Thoracic aorta (tissue), 2 donors: ENCODE data around the gene UQCRQ. TPM values are rescaled to one million over a fixed set of nuclear protein-coding genes. Genes with fewer than 3 reads are reported as not detected.

Source experiments
- ATAC-seq: fragments of 150-250 bp; one replicate; pipeline ENCODE4 v1.8.0; 2017; ENCODE audit warnings: low read depth; ENCODE audit not compliant: insufficient number of reproducible peaks, low FRiP score
- DNase-seq: peaks from one replicate; pipeline ENCODE4 v3.0.0-alpha.2; 2020; ENCODE audit warnings: low spot score
- H3K27ac ChIP-seq, 2 donors: fragments of 200-600 bp; sonication (generic); 1 replicate in 1 of 2; 2 replicates in 1 of 2; pipeline ENCODE4 v1.5.1; 2016; ENCODE audit warnings: mild to moderate bottlenecking in 2 of 2, moderate library complexity in 2 of 2
- H3K27me3 ChIP-seq: fragments of 200-600 bp; sonication (generic); replicated peaks from 2 replicates; pipeline ENCODE4 v1.6.0; 2016; ENCODE audit warnings: mild to moderate bottlenecking; ENCODE audit not compliant: insufficient read depth
- H3K36me3 ChIP-seq: fragments of 200-600 bp; sonication (generic); one replicate; pipeline ENCODE4 v1.5.1; 2016
- H3K4me1 ChIP-seq, 2 donors: fragments of 200-600 bp; sonication (generic); 1 replicate in 1 of 2; 2 replicates in 1 of 2; pipeline versions ENCODE4 v1.5.1 to v1.6.0; 2016; ENCODE audit warnings: low read depth in 2 of 2, mild to moderate bottlenecking in 1 of 2; ENCODE audit not compliant: control insufficient read depth in 1 of 2
- H3K4me3 ChIP-seq: fragments of 200-600 bp; sonication (generic); 2 replicates; pipeline ENCODE4 v1.5.1; 2016; ENCODE audit warnings: mild to moderate bottlenecking
- H3K9me3 ChIP-seq: fragments of 200-600 bp; sonication (generic); 2 replicates; pipeline ENCODE4 v1.5.1; 2016
- total RNA-seq, 2 donors: library from RNA; depleted of rRNA; stranded (reverse); fragments of >200 nt; gene quantifications; one replicate each; pipeline versions ENCODE4 v1.1.0 to v1.2.3, GENCODE V29; 2016
- TF ChIP-seq, protein P1 (sequence below): fragments of 200-600 bp; sonication (generic); IDR thresholded peaks from one replicate; pipeline ENCODE4 v1.5.1; 2019; ENCODE audit warnings: antibody characterized with exemption

The UQCRQ gene
- total RNA-seq, 2 donors from 2014 or later = 49.5 to 59.3 TPM

- no peaks in the 10 kb centered on the region for H3K9me3 ChIP-seq
- no peak for DNase-seq
- TF ChIP-seq, protein P1, sequence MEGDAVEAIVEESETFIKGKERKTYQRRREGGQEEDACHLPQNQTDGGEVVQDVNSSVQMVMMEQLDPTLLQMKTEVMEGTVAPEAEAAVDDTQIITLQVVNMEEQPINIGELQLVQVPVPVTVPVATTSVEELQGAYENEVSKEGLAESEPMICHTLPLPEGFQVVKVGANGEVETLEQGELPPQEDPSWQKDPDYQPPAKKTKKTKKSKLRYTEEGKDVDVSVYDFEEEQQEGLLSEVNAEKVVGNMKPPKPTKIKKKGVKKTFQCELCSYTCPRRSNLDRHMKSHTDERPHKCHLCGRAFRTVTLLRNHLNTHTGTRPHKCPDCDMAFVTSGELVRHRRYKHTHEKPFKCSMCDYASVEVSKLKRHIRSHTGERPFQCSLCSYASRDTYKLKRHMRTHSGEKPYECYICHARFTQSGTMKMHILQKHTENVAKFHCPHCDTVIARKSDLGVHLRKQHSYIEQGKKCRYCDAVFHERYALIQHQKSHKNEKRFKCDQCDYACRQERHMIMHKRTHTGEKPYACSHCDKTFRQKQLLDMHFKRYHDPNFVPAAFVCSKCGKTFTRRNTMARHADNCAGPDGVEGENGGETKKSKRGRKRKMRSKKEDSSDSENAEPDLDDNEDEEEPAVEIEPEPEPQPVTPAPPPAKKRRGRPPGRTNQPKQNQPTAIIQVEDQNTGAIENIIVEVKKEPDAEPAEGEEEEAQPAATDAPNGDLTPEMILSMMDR = no peak
- H3K36me3 ChIP-seq = peaks cover 19% of the 10 kb centered on the region
- peaks cover 7 to 16% of the 10 kb centered on the region in 2 donors for H3K4me1 ChIP-seq
- ATAC-seq = peak; percentile 9
- H3K27ac ChIP-seq = peak overlapping the region; percentile 83 to 90
- peak overlapping the region; percentile 82 for H3K4me3 ChIP-seq
- H3K27me3 ChIP-seq = no peaks in the 10 kb centered on the region
Observed at GRCh38 chr5:132865668-132866341, 637 bp upstream of the UQCRQ start.

- DNase-seq = no peak
- Histone ChIP-seq H3K9me3 (no peaks in the 10 kb centered on the region), H3K27me3 (no peaks in the 10 kb centered on the region), H3K27ac (peak overlapping the region; percentile 83 to 90), H3K4me3 (peak overlapping the region; percentile 82), H3K36me3 (peaks cover 25% of the 10 kb centered on the region), H3K4me1 (peaks cover 7 to 16% of the 10 kb centered on the region in 2 donors)
- no peak for ATAC-seq
- TF ChIP-seq, protein P1 = no peak
Observed at GRCh38 chr5:132867046-132867451, 607 bp downstream of the UQCRQ start.

DNA sequence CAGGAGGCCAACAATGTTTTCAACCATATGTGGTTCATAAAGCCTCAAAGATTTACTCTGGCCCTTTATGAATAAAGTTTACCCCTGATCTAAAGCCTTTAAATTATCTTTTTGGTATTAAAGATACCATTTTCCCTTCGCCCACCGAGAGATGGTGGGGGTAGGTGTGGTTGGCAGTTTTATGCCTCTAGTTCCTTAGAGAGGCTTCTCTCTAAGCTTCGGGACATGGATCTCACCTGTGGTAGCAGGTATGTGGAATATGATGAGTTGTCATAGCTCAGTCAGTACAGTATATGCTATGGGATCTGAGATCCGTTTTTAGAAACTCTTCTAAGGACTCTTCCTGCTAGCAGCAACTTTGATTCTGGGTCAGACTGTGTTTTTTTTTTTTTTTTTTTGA lies 2.3 kb downstream of the UQCRQ start:
- Histone ChIP-seq H3K27me3 (no peaks in the 10 kb centered on the region), H3K27ac (no peak overlapping the region), H3K36me3 (peaks cover 30% of the 10 kb centered on the region), H3K9me3 (no peaks in the 10 kb centered on the region), H3K4me3 (no peak overlapping the region), H3K4me1 (peaks cover 9 to 27% of the 10 kb centered on the region in 2 donors)
- ATAC-seq (no peak), DNase-seq (no peak)
- TF ChIP-seq, protein P1 = no peak

GRCh38 chr5:132870801-132871200 lies 4.4 kb downstream of the UQCRQ start:
- ATAC-seq (no peak), DNase-seq (no peak)
- peaks cover 9 to 21% of the 10 kb centered on the region in 2 donors for H3K4me1 ChIP-seq
- TF ChIP-seq, protein P1 = no peak
- H3K4me3 ChIP-seq = no peak overlapping the region
- H3K27me3 ChIP-seq = no peaks in the 10 kb centered on the region
- no peak overlapping the region for H3K27ac ChIP-seq
- H3K36me3 ChIP-seq = peaks cover 32% of the 10 kb centered on the region
- H3K9me3 ChIP-seq = no peaks in the 10 kb centered on the region

DNA sequence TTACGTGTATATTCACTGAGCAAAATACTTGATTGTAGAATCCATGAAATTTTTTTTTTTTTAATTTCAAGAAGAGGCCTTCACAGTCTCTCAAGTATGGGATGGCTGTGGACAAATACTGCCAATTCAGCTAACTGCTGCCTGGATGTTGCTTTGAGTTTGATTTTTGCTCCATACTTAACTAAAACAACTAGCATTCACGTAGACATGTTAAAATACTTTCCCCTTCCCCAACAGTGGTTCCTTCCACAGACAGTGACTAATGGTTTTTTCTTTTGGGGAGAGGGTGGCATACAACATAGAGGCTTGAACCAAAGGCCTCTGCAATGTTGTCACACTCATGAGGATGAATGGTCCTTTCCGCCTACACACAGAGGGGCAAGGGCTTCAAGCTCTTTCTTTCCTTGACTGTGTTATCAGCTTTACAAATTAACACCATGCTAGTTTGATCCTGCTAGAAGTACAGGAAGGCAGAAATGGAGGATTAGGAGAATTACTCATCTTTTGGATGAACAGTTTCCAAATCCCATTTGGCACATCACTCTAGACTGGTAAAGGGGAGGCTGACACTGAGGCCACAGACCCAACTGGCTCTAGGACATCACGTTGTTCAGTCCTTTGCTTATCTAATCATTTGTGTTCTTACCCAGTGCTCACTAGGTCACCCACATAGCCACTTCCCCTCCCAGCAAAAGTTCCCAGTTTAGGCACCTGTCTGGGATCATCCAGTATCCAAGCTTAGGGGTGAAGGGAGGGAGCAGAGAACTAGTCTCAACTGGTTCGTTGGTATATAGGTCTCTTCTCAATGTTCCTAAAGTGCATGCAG lies 5.2 kb downstream of the UQCRQ start:
- H3K36me3 ChIP-seq = peaks cover 32% of the 10 kb centered on the region
- ATAC-seq = no peak
- no peak overlapping the region for H3K4me3 ChIP-seq

More for the DNA sequence above, 5.2 kb downstream of the UQCRQ start:
- Histone ChIP-seq H3K27ac (no peak overlapping the region), H3K27me3 (no peaks in the 10 kb centered on the region), H3K9me3 (no peaks in the 10 kb centered on the region), H3K4me1 (peaks cover 12 to 26% of the 10 kb centered on the region in 2 donors)
- TF ChIP-seq, protein P1 = no peak
- no peak for DNase-seq
